Osteocyte (in vitro differentiated cells): ENCODE results near the gene LRIG1. TPM values are rescaled to one million over a fixed set of nuclear protein-coding genes. Genes with fewer than 3 reads are reported as not detected.

Experiments used
- DNase-seq: peaks from one replicate; pipeline ENCODE4 v3.0.0; 2021; ENCODE audit warnings: mixed read lengths; ENCODE audit not compliant: unreplicated experiment; ENCODE audit errors: extremely low spot score
- H3K27ac Mint-ChIP-seq: one replicate; pipeline ENCODE4 v1.8.0; 2021; ENCODE audit warnings: mild to moderate bottlenecking, mixed read lengths; ENCODE audit not compliant: unreplicated experiment
- H3K27me3 Mint-ChIP-seq: one replicate; pipeline ENCODE4 v1.8.0; 2021; ENCODE audit warnings: mixed read lengths; ENCODE audit not compliant: unreplicated experiment
- H3K36me3 Mint-ChIP-seq: one replicate; pipeline ENCODE4 v1.8.0; 2021; ENCODE audit warnings: mixed read lengths; ENCODE audit not compliant: unreplicated experiment
- H3K4me1 Mint-ChIP-seq: one replicate; pipeline ENCODE4 v1.8.0; 2021; ENCODE audit warnings: mixed read lengths; ENCODE audit not compliant: unreplicated experiment
- H3K4me3 Mint-ChIP-seq: one replicate; pipeline ENCODE4 v1.8.0; 2021; ENCODE audit warnings: mild to moderate bottlenecking, moderate library complexity, mixed read lengths; ENCODE audit not compliant: unreplicated experiment
- H3K9me3 Mint-ChIP-seq: one replicate; pipeline ENCODE4 v1.8.0; 2021; ENCODE audit warnings: mixed read lengths; ENCODE audit not compliant: unreplicated experiment
- total RNA-seq: library from RNA; stranded (reverse); gene quantifications from 2 replicates; pipeline ENCODE4 v1.2.1, GENCODE V29; 2021
- TF ChIP-seq, protein P1 (sequence below): fragments of 200-600 bp; sonication (generic); IDR thresholded peaks from 2 replicates; pipeline ENCODE4 v1.5.0; 2021; ENCODE audit warnings: antibody characterized with exemption, mild to moderate bottlenecking, moderate library complexity

The LRIG1 gene
- total RNA-seq, 1 donor from 2014 or later = 60.8 TPM

DNA sequence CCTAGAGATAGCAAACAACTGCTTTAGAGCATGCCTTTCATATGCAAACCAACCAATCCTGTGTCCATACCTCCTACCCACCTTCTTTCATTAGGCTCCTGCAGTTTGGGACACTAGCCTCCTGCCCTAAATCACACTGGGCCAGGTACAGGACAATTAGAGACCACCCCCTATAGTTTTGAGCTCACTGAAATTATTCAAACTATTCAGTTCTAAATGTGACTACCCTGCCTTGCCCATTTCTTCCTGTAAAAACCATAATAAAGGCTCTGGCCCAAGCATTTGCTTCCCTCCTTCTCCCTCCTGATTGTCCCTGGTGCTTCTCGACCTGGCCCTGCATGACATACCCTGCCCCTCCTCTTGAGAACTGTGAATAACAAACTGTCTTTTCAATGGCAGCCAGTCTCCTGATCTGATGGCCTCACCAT lies 31.4 kb upstream of the LRIG1 start:
- peaks cover 2% of the 10 kb centered on the region for H3K27me3 Mint-ChIP-seq
- no peak overlapping the region for H3K4me3 Mint-ChIP-seq
- H3K36me3 Mint-ChIP-seq = no peaks in the 10 kb centered on the region
- no peaks in the 10 kb centered on the region for H3K4me1 Mint-ChIP-seq
- no peak overlapping the region for H3K27ac Mint-ChIP-seq
- no peaks in the 10 kb centered on the region for H3K9me3 Mint-ChIP-seq
- TF ChIP-seq, protein P1, sequence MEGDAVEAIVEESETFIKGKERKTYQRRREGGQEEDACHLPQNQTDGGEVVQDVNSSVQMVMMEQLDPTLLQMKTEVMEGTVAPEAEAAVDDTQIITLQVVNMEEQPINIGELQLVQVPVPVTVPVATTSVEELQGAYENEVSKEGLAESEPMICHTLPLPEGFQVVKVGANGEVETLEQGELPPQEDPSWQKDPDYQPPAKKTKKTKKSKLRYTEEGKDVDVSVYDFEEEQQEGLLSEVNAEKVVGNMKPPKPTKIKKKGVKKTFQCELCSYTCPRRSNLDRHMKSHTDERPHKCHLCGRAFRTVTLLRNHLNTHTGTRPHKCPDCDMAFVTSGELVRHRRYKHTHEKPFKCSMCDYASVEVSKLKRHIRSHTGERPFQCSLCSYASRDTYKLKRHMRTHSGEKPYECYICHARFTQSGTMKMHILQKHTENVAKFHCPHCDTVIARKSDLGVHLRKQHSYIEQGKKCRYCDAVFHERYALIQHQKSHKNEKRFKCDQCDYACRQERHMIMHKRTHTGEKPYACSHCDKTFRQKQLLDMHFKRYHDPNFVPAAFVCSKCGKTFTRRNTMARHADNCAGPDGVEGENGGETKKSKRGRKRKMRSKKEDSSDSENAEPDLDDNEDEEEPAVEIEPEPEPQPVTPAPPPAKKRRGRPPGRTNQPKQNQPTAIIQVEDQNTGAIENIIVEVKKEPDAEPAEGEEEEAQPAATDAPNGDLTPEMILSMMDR = no peak
- DNase-seq = no peak

DNA sequence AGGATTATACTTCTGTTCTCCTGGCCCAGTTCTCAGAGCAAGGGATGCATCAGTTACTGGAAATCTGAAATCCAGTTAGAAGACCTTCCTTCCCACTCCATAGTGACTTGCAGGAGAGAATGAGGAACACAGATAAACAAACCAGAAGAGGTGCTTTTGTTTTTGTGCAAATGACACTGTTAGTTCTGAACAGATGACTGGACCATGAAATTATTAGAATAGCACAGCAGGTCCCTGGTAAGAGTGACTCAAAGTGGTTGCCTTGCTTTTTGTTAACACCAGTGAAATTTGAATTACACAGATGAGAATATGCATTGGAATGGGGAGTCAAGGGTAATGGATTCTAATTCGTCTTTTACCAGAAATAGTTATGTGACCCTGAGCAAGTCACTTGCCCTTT lies 30.4 kb upstream of the LRIG1 start:
- Mint-ChIP-seq H3K27me3 (peaks cover 2% of the 10 kb centered on the region), H3K27ac (no peak overlapping the region), H3K4me1 (no peaks in the 10 kb centered on the region), H3K36me3 (no peaks in the 10 kb centered on the region), H3K4me3 (no peak overlapping the region), H3K9me3 (no peaks in the 10 kb centered on the region)
- DNase-seq = no peak
- TF ChIP-seq, protein P1 = no peak

DNA sequence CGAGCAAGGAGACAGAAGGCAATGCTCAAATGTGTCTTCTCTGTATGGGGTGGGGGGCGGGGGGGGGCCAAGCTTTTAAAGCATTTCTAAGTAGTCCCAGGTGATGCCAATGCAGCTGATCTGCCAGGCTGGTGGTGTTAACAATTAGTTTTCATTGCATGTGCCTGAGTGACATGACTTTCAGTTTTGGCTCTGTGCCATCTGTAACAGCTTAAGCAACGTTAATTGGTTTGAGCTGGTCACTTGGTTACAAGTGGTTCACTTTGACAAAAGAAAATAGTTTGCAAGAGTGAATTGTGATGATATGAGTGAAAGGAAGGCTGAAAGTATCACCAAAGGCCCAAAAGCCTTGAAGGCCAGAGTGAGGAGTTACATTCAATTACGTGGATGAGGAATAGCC lies 26.4 kb upstream of the LRIG1 start:
- no peaks in the 10 kb centered on the region for H3K4me1 Mint-ChIP-seq
- no peaks in the 10 kb centered on the region for H3K36me3 Mint-ChIP-seq
- DNase-seq = no peak
- TF ChIP-seq, protein P1 = no peak
- peaks cover 7% of the 10 kb centered on the region for H3K27me3 Mint-ChIP-seq
- no peaks in the 10 kb centered on the region for H3K9me3 Mint-ChIP-seq
- no peak overlapping the region for H3K27ac Mint-ChIP-seq
- H3K4me3 Mint-ChIP-seq = no peak overlapping the region

DNA sequence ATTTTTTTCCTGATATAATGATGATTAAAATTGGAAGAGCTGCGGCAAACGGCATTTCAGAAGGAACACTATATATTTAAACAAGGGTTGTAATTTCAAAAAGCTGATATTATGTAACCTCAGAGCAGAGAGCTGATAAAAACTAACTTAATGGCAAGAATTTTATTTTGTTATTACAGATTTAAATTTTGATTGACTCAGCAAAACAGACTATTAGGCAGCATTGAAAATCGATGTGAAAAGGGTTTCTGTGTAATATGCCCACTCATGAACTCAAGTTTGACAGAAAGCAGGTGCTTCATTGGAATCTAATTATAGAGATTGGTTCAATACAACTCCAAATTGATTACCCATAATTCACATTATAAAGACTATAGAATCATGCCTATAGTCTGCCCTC lies 24.9 kb upstream of the LRIG1 start:
- TF ChIP-seq, protein P1 = no peak
- H3K27me3 Mint-ChIP-seq = peaks cover 5% of the 10 kb centered on the region
- no peaks in the 10 kb centered on the region for H3K36me3 Mint-ChIP-seq
- H3K4me1 Mint-ChIP-seq = no peaks in the 10 kb centered on the region
- H3K4me3 Mint-ChIP-seq = no peak overlapping the region
- no peak overlapping the region for H3K27ac Mint-ChIP-seq
- no peak for DNase-seq
- no peaks in the 10 kb centered on the region for H3K9me3 Mint-ChIP-seq

DNA sequence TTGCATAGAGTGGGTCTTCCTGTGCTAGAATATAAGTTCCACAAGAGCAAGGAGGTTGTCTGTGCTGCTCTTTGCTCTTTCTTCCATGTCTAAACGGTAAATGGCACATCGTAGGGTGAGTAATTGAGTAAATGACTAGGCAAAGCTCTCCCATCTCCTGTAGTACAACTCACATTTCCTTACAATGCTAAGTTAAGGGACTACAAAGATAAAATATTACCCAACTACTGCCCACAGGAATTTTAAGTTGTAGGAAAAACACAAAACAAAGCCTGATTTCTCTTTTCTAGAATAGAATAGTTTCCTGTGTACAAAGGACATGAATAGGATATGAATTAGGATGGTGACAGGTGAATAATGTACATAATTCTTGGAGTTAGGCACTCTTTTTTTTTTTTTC lies 19.9 kb upstream of the LRIG1 start:
- H3K9me3 Mint-ChIP-seq = no peaks in the 10 kb centered on the region
- H3K27me3 Mint-ChIP-seq = peaks cover 7% of the 10 kb centered on the region
- no peaks in the 10 kb centered on the region for H3K36me3 Mint-ChIP-seq
- TF ChIP-seq, protein P1 = no peak
- H3K27ac Mint-ChIP-seq = no peak overlapping the region
- peaks cover 3% of the 10 kb centered on the region for H3K4me1 Mint-ChIP-seq
- DNase-seq = no peak
- no peak overlapping the region for H3K4me3 Mint-ChIP-seq
